Stimulated activated CD8-positive, alpha-beta memory T cell treated with anti-CD3 and anti-CD28 coated beads, Interleukin-15, amount 100 ng/mL, for 1 hour (primary cell): ENCODE data around the gene KIRREL3.

Source experiments
- DNase-seq: peaks from one replicate; pipeline ENCODE4 v3.0.0-alpha.2; 2020; ENCODE audit warnings: low read depth

Gene KIRREL3

GRCh38 chr11:126466236-126467045 lies 534.1 kb downstream of the KIRREL3 start:
- DNase-seq, result no peak

- DNase-seq, result no peak
Measured at GRCh38 chr11:126465573-126466188, 534.9 kb downstream of the KIRREL3 start.

- DNase-seq, result no peak
Measured at GRCh38 chr11:126464796-126465195, 535.8 kb downstream of the KIRREL3 start.

- DNase-seq, result no peak
Measured at GRCh38 chr11:126462422-126462821, 538.1 kb downstream of the KIRREL3 start.

- no peak for DNase-seq
Measured at GRCh38 chr11:126461996-126462395, 538.6 kb downstream of the KIRREL3 start.

GRCh38 chr11:126461096-126461440 lies 539.5 kb downstream of the KIRREL3 start:
- DNase-seq, result no peak

- DNase-seq, result no peak
Measured at GRCh38 chr11:126460417-126461095, 540.0 kb downstream of the KIRREL3 start.

- no peak for DNase-seq
Measured at GRCh38 chr11:126459691-126460281, 540.8 kb downstream of the KIRREL3 start.

- no peak for DNase-seq
Measured at GRCh38 chr11:126457817-126458216, 542.8 kb downstream of the KIRREL3 start.

- no peak for DNase-seq
Measured at GRCh38 chr11:126456783-126457542, 543.6 kb downstream of the KIRREL3 start.

GRCh38 chr11:126456089-126456488 lies 544.5 kb downstream of the KIRREL3 start:
- DNase-seq, result no peak

GRCh38 chr11:126452241-126453101 lies 548.1 kb downstream of the KIRREL3 start:
- DNase-seq, result no peak

- no peak for DNase-seq
Measured at GRCh38 chr11:126451211-126451802, 549.3 kb downstream of the KIRREL3 start.

GRCh38 chr11:126450806-126451205 lies 549.8 kb downstream of the KIRREL3 start:
- DNase-seq, result no peak

- DNase-seq, result no peak
Measured at GRCh38 chr11:126450198-126450597, 550.4 kb downstream of the KIRREL3 start.

GRCh38 chr11:126446581-126446980 lies 554.0 kb downstream of the KIRREL3 start:
- DNase-seq, result no peak

GRCh38 chr11:126444072-126444471 lies 556.5 kb downstream of the KIRREL3 start:
- DNase-seq, result no peak

GRCh38 chr11:126443120-126443519 lies 557.5 kb downstream of the KIRREL3 start:
- DNase-seq, result no peak

GRCh38 chr11:126440792-126441514 lies 559.6 kb downstream of the KIRREL3 start:
- DNase-seq, result peak; percentile 34

- no peak for DNase-seq
Measured at GRCh38 chr11:126440276-126440675, 560.3 kb downstream of the KIRREL3 start.
